Measurements from ENCODE around the gene ZDHHC20.

GRCh38 chr13:21486322-21486721 is 27.2 kb upstream of the ZDHHC20 start:
- TF ChIP-seq CTCF (IDR thresholded peaks at IDR 0.05) (no peak), JUN (IDR thresholded peaks at IDR 0.05) (no peak), POLR2AphosphoS2 (conservative IDR thresholded peaks at IDR 0.05; ENCODE audit: low read length) (no peak), POLR2A (IDR thresholded peaks at IDR 0.05; ENCODE audit: low read length) (no peak), HDAC2 (IDR thresholded peaks at IDR 0.05) (no peak), ZFP36 (IDR thresholded peaks at IDR 0.05; ENCODE audit: borderline replicate concordance, partially characterized antibody) (no peak), RFX5 (IDR thresholded peaks at IDR 0.05) (no peak), USF2 (IDR thresholded peaks at IDR 0.05) (no peak), CBX8 (IDR thresholded peaks at IDR 0.05) (no peak), SREBF2 (IDR thresholded peaks at IDR 0.05) (no peak), EP300 (IDR thresholded peaks at IDR 0.05) (no peak), HOXA7 (CRISPR knock-in tag; IDR thresholded peaks at IDR 0.05) (no peak)
- TF ChIP-seq, protein P1, sequence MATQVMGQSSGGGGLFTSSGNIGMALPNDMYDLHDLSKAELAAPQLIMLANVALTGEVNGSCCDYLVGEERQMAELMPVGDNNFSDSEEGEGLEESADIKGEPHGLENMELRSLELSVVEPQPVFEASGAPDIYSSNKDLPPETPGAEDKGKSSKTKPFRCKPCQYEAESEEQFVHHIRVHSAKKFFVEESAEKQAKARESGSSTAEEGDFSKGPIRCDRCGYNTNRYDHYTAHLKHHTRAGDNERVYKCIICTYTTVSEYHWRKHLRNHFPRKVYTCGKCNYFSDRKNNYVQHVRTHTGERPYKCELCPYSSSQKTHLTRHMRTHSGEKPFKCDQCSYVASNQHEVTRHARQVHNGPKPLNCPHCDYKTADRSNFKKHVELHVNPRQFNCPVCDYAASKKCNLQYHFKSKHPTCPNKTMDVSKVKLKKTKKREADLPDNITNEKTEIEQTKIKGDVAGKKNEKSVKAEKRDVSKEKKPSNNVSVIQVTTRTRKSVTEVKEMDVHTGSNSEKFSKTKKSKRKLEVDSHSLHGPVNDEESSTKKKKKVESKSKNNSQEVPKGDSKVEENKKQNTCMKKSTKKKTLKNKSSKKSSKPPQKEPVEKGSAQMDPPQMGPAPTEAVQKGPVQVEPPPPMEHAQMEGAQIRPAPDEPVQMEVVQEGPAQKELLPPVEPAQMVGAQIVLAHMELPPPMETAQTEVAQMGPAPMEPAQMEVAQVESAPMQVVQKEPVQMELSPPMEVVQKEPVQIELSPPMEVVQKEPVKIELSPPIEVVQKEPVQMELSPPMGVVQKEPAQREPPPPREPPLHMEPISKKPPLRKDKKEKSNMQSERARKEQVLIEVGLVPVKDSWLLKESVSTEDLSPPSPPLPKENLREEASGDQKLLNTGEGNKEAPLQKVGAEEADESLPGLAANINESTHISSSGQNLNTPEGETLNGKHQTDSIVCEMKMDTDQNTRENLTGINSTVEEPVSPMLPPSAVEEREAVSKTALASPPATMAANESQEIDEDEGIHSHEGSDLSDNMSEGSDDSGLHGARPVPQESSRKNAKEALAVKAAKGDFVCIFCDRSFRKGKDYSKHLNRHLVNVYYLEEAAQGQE (IDR thresholded peaks at IDR 0.05), result no peak

Measured in A549 (cell line).